ENCODE data around the gene UST.
"Not testable (repeated sequence)": the region's sequence is repeated elsewhere in the genome, so short reads cannot be mapped to it uniquely, and the experiment has no call there.

The UST gene

DNA sequence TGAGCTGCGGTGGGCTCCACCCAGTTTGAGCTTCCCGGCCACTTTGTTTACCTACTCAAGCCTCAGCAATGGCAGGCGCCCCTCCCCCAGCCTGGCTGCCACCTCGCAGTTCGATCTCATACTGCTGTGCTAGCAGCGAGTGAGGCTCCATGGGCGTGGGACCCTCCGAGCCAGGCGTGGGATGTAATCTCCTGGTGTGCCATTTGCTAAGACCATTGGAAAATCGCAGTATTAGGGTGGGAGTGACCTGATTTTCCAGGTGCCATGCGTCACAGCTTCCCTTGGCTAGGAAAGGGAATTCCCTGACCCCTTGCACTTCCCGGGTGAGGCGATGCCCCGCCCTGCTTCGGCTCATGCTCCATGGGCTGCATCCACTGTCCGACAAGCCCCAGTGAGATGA, 117.3 kb downstream of the UST start:
- H3K27me3 ChIP-seq (ENCODE audit: insufficient read depth, low read length, poor library complexity); DNase-seq; H2AK5ac ChIP-seq (ENCODE audit: low read length); H2BK15ac ChIP-seq (replicated peaks; ENCODE audit: low read depth); H3K4me2 ChIP-seq (ENCODE audit: low read length); H2BK120ac ChIP-seq (ENCODE audit: low read depth, low read length); H3K79me1 ChIP-seq (ENCODE audit: low read length); H3K4me1 ChIP-seq (ENCODE audit: control insufficient read depth, low read depth, low read length); H3K36me3 ChIP-seq (ENCODE audit: control insufficient read depth, insufficient read depth, low read length); H3K4me3 ChIP-seq (ENCODE audit: low read length); H4K8ac ChIP-seq (ENCODE audit: low read depth, low read length); H3K18ac ChIP-seq (ENCODE audit: low read length); H3K56ac ChIP-seq (ENCODE audit: low read length); H2BK5ac ChIP-seq (ENCODE audit: low read length); H3K79me2 ChIP-seq (ENCODE audit: control insufficient read depth, insufficient read depth, low read length); H3K23ac ChIP-seq (ENCODE audit: low read length); H3K9ac ChIP-seq (ENCODE audit: low read length); H3K27ac ChIP-seq (ENCODE audit: low read depth, low read length); H4K5ac ChIP-seq (ENCODE audit: low read length): not testable (repeated sequence)
- H3K4ac ChIP-seq (ENCODE audit: low read depth, low read length): peak overlapping the region; percentile 68
- WGBS (ENCODE audit: extremely low coverage, insufficient coverage, low lambda C conversion rate): no CpG with 5 or more reads among the region's 16 CpGs

DNA sequence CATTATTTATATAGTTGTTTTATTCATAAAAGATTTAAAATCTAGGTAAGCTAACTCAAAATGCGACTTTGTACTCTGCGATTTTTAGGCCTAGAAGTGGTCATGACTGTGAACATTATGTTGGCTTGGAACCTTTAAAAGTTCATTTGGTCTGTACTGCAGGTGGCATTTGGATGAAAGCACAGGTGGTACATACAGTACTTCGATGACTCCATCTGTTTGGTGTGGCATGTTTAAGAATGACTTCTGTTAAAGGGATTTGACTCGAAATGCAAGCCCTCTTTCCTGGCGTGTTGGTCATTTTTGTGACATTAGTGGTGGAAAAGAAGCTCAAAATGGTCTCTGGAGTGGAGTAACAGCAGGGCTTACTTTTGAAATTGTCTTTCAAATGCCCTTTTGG, 118.1 kb downstream of the UST start:
- H3K27ac ChIP-seq (ENCODE audit: low read depth, low read length): no peak overlapping the region
- H2AK5ac ChIP-seq (ENCODE audit: low read length): no peak overlapping the region
- H3K4me1 ChIP-seq (ENCODE audit: control insufficient read depth, low read depth, low read length): no peaks in the 10 kb centered on the region
- no CpG with 5 or more reads among the region's 5 CpGs for WGBS (ENCODE audit: extremely low coverage, insufficient coverage, low lambda C conversion rate)
- no peak overlapping the region for H3K4me2 ChIP-seq (ENCODE audit: low read length)
- H3K56ac ChIP-seq (ENCODE audit: low read length): no peak overlapping the region
- H3K27me3 ChIP-seq (ENCODE audit: insufficient read depth, low read length, poor library complexity): no peaks in the 10 kb centered on the region
- H2BK5ac ChIP-seq (ENCODE audit: low read length): no peak overlapping the region
- no peak overlapping the region for H2BK15ac ChIP-seq (replicated peaks; ENCODE audit: low read depth)
- no peak for DNase-seq
- no peak overlapping the region for H3K18ac ChIP-seq (ENCODE audit: low read length)
- peaks cover 8% of the 10 kb centered on the region for H3K79me2 ChIP-seq (ENCODE audit: control insufficient read depth, insufficient read depth, low read length)
- H2BK120ac ChIP-seq (ENCODE audit: low read depth, low read length): no peak overlapping the region
- H3K4ac ChIP-seq (ENCODE audit: low read depth, low read length): no peak overlapping the region
- H3K4me3 ChIP-seq (ENCODE audit: low read length): no peak overlapping the region
- H4K5ac ChIP-seq (ENCODE audit: low read length): no peak overlapping the region
- H3K9ac ChIP-seq (ENCODE audit: low read length): no peak overlapping the region
- no peak overlapping the region for H4K8ac ChIP-seq (ENCODE audit: low read depth, low read length)
- no peak overlapping the region for H3K23ac ChIP-seq (ENCODE audit: low read length)
- H3K36me3 ChIP-seq (ENCODE audit: control insufficient read depth, insufficient read depth, low read length): no peaks in the 10 kb centered on the region
- peaks cover 7% of the 10 kb centered on the region for H3K79me1 ChIP-seq (ENCODE audit: low read length)

DNA sequence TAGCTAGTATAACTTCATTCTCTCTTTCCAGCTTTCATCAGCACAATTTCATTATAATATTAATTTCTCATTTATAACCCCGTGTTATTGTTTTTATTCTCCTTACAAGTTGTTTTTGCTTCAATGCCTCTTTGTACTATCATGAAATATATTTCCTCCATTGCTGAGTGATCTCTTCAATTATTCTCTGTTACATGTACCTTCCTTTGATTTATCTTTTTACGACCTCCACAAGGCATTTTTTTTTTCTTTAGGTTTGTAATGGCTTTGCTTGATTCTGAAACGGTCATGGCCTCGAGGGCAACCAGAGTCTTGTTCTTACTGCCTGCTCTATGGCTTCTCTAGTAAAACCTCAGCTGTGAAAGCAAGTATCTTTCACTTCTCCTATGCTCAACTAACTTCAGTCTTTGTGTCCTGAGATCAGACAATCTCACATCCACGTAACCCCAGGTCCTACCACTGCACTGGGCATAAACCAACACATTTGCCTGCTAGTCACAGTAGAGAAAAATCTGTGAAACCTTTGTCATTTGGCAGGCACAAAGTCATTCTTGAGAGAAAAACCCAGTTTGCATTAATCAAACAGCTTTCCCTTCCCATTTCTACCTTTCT, 119.9 kb downstream of the UST start:
- Histone ChIP-seq H3K4me3 (ENCODE audit: low read length) (no peak overlapping the region), H3K56ac (ENCODE audit: low read length) (no peak overlapping the region), H2BK120ac (ENCODE audit: low read depth, low read length) (no peak overlapping the region), H4K5ac (ENCODE audit: low read length) (no peak overlapping the region), H3K27me3 (ENCODE audit: insufficient read depth, low read length, poor library complexity) (no peaks in the 10 kb centered on the region), H3K4me2 (ENCODE audit: low read length) (no peak overlapping the region), H2BK5ac (ENCODE audit: low read length) (no peak overlapping the region), H4K8ac (ENCODE audit: low read depth, low read length) (no peak overlapping the region), H3K4me1 (ENCODE audit: control insufficient read depth, low read depth, low read length) (no peaks in the 10 kb centered on the region), H3K23ac (ENCODE audit: low read length) (no peak overlapping the region), H3K9ac (ENCODE audit: low read length) (no peak overlapping the region), H3K27ac (ENCODE audit: low read depth, low read length) (no peak overlapping the region), H2AK5ac (ENCODE audit: low read length) (no peak overlapping the region), H3K79me2 (ENCODE audit: control insufficient read depth, insufficient read depth, low read length) (peaks cover 12% of the 10 kb centered on the region), H3K36me3 (ENCODE audit: control insufficient read depth, insufficient read depth, low read length) (no peaks in the 10 kb centered on the region), H3K18ac (ENCODE audit: low read length) (no peak overlapping the region), H2BK15ac (replicated peaks; ENCODE audit: low read depth) (no peak overlapping the region), H3K4ac (ENCODE audit: low read depth, low read length) (no peak overlapping the region), H3K79me1 (ENCODE audit: low read length) (peaks cover 12% of the 10 kb centered on the region)
- no peak for DNase-seq
- WGBS (ENCODE audit: extremely low coverage, insufficient coverage, low lambda C conversion rate): 100% methylated on average over 1 of the region's 5 CpGs

GRCh38 chr6:148867862-148868261, 121.0 kb downstream of the UST start:
- no peak overlapping the region for H3K18ac ChIP-seq (ENCODE audit: low read length)

DNA sequence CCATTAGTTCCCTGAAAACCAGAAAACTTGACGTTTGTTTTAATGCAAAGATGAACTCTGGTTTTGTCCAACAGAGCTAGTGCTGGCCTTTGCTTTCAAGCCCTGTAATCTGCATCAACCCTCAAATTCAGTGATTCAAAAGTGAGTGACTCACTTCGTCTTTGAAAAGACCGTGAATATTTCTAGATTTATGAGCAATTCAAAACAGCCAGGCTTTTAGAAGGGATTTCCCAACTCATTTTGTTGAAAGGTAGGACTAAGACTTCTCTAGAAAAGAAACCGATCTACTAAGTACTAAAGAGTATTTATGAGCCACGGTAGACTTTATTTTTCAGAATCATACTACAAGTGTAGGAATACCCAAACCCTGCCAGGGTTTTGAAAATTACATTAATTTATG, 121.5 kb downstream of the UST start:
- no peak overlapping the region for H2AK5ac ChIP-seq (ENCODE audit: low read length)
- DNase-seq: no peak
- no peaks in the 10 kb centered on the region for H3K36me3 ChIP-seq (ENCODE audit: control insufficient read depth, insufficient read depth, low read length)
- no CpG with 5 or more reads among the region's 5 CpGs for WGBS (ENCODE audit: extremely low coverage, insufficient coverage, low lambda C conversion rate)
- no peak overlapping the region for H4K5ac ChIP-seq (ENCODE audit: low read length)
- no peaks in the 10 kb centered on the region for H3K4me1 ChIP-seq (ENCODE audit: control insufficient read depth, low read depth, low read length)
- no peak overlapping the region for H3K4me3 ChIP-seq (ENCODE audit: low read length)
- H2BK15ac ChIP-seq (replicated peaks; ENCODE audit: low read depth): no peak overlapping the region
- no peak overlapping the region for H2BK120ac ChIP-seq (ENCODE audit: low read depth, low read length)
- H3K23ac ChIP-seq (ENCODE audit: low read length): no peak overlapping the region
- H3K56ac ChIP-seq (ENCODE audit: low read length): no peak overlapping the region
- H3K4me2 ChIP-seq (ENCODE audit: low read length): no peak overlapping the region
- no peak overlapping the region for H3K27ac ChIP-seq (ENCODE audit: low read depth, low read length)
- H2BK5ac ChIP-seq (ENCODE audit: low read length): no peak overlapping the region
- H3K4ac ChIP-seq (ENCODE audit: low read depth, low read length): no peak overlapping the region
- no peak overlapping the region for H4K8ac ChIP-seq (ENCODE audit: low read depth, low read length)
- peaks cover 14% of the 10 kb centered on the region for H3K79me1 ChIP-seq (ENCODE audit: low read length)
- no peak overlapping the region for H3K9ac ChIP-seq (ENCODE audit: low read length)
- H3K18ac ChIP-seq (ENCODE audit: low read length): no peak overlapping the region
- H3K79me2 ChIP-seq (ENCODE audit: control insufficient read depth, insufficient read depth, low read length): peaks cover 13% of the 10 kb centered on the region
- no peaks in the 10 kb centered on the region for H3K27me3 ChIP-seq (ENCODE audit: insufficient read depth, low read length, poor library complexity)

More at GRCh38 chr6:148867862-148868261, 121.0 kb downstream of the UST start:
- no peaks in the 10 kb centered on the region for H3K4me1 ChIP-seq (ENCODE audit: control insufficient read depth, low read depth, low read length)
- H3K4me3 ChIP-seq (ENCODE audit: low read length): no peak overlapping the region
- H3K4me2 ChIP-seq (ENCODE audit: low read length): no peak overlapping the region
- no peak overlapping the region for H3K4ac ChIP-seq (ENCODE audit: low read depth, low read length)
- no peak overlapping the region for H2AK5ac ChIP-seq (ENCODE audit: low read length)
- no peak overlapping the region for H2BK120ac ChIP-seq (ENCODE audit: low read depth, low read length)
- H3K56ac ChIP-seq (ENCODE audit: low read length): no peak overlapping the region
- no peak overlapping the region for H4K5ac ChIP-seq (ENCODE audit: low read length)
- H3K27me3 ChIP-seq (ENCODE audit: insufficient read depth, low read length, poor library complexity): no peaks in the 10 kb centered on the region
- peaks cover 13% of the 10 kb centered on the region for H3K79me2 ChIP-seq (ENCODE audit: control insufficient read depth, insufficient read depth, low read length)
- peaks cover 14% of the 10 kb centered on the region for H3K79me1 ChIP-seq (ENCODE audit: low read length)
- no peak overlapping the region for H2BK15ac ChIP-seq (replicated peaks; ENCODE audit: low read depth)
- H3K36me3 ChIP-seq (ENCODE audit: control insufficient read depth, insufficient read depth, low read length): no peaks in the 10 kb centered on the region
- no peak overlapping the region for H3K9ac ChIP-seq (ENCODE audit: low read length)
- no peak overlapping the region for H4K8ac ChIP-seq (ENCODE audit: low read depth, low read length)
- DNase-seq: no peak
- no peak overlapping the region for H3K27ac ChIP-seq (ENCODE audit: low read depth, low read length)
- no peak overlapping the region for H2BK5ac ChIP-seq (ENCODE audit: low read length)
- H3K23ac ChIP-seq (ENCODE audit: low read length): no peak overlapping the region

DNA sequence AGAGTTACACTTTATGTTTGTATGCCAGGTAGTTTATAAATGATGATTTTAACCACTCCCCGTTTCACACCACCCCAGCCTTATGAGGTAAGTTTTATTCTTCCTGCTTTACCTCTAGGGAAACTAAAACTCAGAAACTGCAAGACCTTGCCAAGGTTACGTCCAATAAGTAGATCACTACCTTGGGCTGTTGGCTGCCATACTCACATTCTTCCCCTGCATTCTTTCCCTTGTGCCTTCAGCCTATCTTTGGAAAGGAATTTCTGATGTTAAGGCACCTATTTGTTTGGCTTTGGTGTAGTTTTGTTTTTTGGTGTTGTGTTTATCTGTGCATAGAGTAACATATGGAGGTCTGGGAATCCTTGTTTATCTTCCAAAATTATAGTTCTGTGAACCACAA, 122.1 kb downstream of the UST start:
- peaks cover 13% of the 10 kb centered on the region for H3K79me2 ChIP-seq (ENCODE audit: control insufficient read depth, insufficient read depth, low read length)
- no CpG with 5 or more reads among the region's 2 CpGs for WGBS (ENCODE audit: extremely low coverage, insufficient coverage, low lambda C conversion rate)
- no peak overlapping the region for H2AK5ac ChIP-seq (ENCODE audit: low read length)
- H4K8ac ChIP-seq (ENCODE audit: low read depth, low read length): no peak overlapping the region
- H3K4me1 ChIP-seq (ENCODE audit: control insufficient read depth, low read depth, low read length): no peaks in the 10 kb centered on the region
- no peak overlapping the region for H3K56ac ChIP-seq (ENCODE audit: low read length)
- no peak overlapping the region for H3K9ac ChIP-seq (ENCODE audit: low read length)
- peak; percentile 65 for DNase-seq
- H3K4ac ChIP-seq (ENCODE audit: low read depth, low read length): no peak overlapping the region
- no peak overlapping the region for H2BK5ac ChIP-seq (ENCODE audit: low read length)
- H3K18ac ChIP-seq (ENCODE audit: low read length): no peak overlapping the region
- H2BK120ac ChIP-seq (ENCODE audit: low read depth, low read length): no peak overlapping the region
- no peak overlapping the region for H3K4me3 ChIP-seq (ENCODE audit: low read length)
- no peak overlapping the region for H3K4me2 ChIP-seq (ENCODE audit: low read length)
- no peak overlapping the region for H2BK15ac ChIP-seq (replicated peaks; ENCODE audit: low read depth)
- no peak overlapping the region for H4K5ac ChIP-seq (ENCODE audit: low read length)
- no peaks in the 10 kb centered on the region for H3K27me3 ChIP-seq (ENCODE audit: insufficient read depth, low read length, poor library complexity)
- H3K79me1 ChIP-seq (ENCODE audit: low read length): peaks cover 16% of the 10 kb centered on the region
- H3K36me3 ChIP-seq (ENCODE audit: control insufficient read depth, insufficient read depth, low read length): no peaks in the 10 kb centered on the region
- H3K27ac ChIP-seq (ENCODE audit: low read depth, low read length): no peak overlapping the region
- H3K23ac ChIP-seq (ENCODE audit: low read length): no peak overlapping the region

All from mesendoderm (in vitro differentiated cells).